SK-N-MC (cell line): ENCODE data around the gene COX4I2.

ENCODE experiments used
- EZH2 ChIP-seq: fragments of 200-600 bp; sonication (generic); IDR thresholded peaks from one replicate; pipeline ENCODE4 v1.6.1; 2017; ENCODE audit warnings: antibody characterized with exemption
- FOXP2 ChIP-seq: optimal IDR thresholded peaks from 2 replicates; pipeline ENCODE3; 2011; ENCODE audit warnings: mild to moderate bottlenecking, moderate library complexity; ENCODE audit not compliant: insufficient read depth; ENCODE audit errors: extremely low read length, control extremely low read depth
- POLR2AphosphoS5 ChIP-seq: IDR thresholded peaks from 2 replicates; pipeline ENCODE4 v1.6.1; 2012; ENCODE audit warnings: mild to moderate bottlenecking, low read depth, low read length, borderline replicate concordance

DNA sequence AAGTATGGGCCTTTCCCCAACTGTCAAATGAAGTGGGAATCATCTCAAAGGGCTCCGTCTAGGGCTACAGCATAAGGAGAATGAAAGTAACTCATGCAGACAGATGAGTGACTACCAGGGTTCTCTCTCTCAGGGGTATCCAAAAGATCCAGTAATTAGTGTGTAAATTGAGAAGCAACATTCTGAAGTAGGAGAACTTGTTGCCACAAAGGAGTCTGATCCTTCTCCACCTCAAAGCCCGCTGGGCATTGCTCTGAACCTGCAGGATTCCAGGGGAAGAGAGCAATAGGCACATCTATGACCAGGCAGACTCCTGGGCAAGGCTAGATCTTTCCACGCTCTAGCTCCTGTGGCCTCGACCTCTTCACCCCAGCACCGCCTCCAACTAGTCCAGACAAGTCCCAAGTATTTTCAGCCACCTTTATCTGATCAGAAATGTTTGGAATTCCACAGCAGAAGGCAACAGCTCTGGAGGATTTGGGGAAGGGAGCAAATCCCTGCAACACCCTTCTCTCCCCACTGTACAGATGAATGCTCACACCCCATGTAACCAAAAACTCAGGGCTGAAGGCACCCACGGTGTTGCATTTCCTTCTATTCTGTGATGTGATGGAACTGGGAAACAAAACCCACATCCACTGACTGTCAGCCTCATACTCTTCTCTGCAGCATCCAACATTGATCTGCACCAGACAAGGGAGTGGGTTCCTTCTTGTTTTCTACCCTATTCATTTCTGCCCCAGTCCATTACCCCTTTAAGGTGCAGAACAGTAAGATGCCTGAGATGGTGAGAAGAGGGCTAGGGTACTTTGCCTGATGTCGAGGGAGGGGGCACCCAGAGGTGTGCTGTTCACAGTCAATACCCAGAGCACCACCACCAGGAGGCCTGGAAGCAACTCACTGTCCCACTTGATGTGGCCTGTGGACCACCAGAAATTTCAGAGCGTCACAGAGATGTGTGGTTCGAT lies 41.0 kb downstream of the COX4I2 start:
- no peak for TF ChIP-seq EZH2
- TF ChIP-seq POLR2AphosphoS5: no peak
- TF ChIP-seq FOXP2: no peak
